Activated naive CD8-positive, alpha-beta T cell treated with anti-CD3 and anti-CD28 coated beads, Interleukin-2, amount 50 U/mL, for 24 hours (primary cell): ENCODE results near the gene MRPL19.

ENCODE experiments used
- ATAC-seq: fragments of 150-1000 bp; cut with Tn5 transposase; one replicate; pipeline ENCODE4 v1.10.0; 2021
- DNase-seq: peaks from one replicate; pipeline ENCODE4 v3.0.0; 2021
- H3K27ac Mint-ChIP-seq: one replicate; pipeline ENCODE4 v1.8.0; 2021; ENCODE audit warnings: mild to moderate bottlenecking, mixed read lengths
- H3K27me3 Mint-ChIP-seq: one replicate; pipeline ENCODE4 v1.8.0; 2021; ENCODE audit warnings: mixed read lengths
- H3K36me3 Mint-ChIP-seq: one replicate; pipeline ENCODE4 v1.8.0; 2021; ENCODE audit warnings: low read depth, mixed read lengths
- H3K4me1 Mint-ChIP-seq: one replicate; pipeline ENCODE4 v1.8.0; 2021; ENCODE audit warnings: mixed read lengths
- H3K4me3 Mint-ChIP-seq: one replicate; pipeline ENCODE4 v1.8.0; 2021; ENCODE audit warnings: mild to moderate bottlenecking, moderate library complexity, mixed read lengths
- H3K9me3 Mint-ChIP-seq: one replicate; pipeline ENCODE4 v1.8.0; 2021; ENCODE audit warnings: mixed read lengths

Gene MRPL19

DNA sequence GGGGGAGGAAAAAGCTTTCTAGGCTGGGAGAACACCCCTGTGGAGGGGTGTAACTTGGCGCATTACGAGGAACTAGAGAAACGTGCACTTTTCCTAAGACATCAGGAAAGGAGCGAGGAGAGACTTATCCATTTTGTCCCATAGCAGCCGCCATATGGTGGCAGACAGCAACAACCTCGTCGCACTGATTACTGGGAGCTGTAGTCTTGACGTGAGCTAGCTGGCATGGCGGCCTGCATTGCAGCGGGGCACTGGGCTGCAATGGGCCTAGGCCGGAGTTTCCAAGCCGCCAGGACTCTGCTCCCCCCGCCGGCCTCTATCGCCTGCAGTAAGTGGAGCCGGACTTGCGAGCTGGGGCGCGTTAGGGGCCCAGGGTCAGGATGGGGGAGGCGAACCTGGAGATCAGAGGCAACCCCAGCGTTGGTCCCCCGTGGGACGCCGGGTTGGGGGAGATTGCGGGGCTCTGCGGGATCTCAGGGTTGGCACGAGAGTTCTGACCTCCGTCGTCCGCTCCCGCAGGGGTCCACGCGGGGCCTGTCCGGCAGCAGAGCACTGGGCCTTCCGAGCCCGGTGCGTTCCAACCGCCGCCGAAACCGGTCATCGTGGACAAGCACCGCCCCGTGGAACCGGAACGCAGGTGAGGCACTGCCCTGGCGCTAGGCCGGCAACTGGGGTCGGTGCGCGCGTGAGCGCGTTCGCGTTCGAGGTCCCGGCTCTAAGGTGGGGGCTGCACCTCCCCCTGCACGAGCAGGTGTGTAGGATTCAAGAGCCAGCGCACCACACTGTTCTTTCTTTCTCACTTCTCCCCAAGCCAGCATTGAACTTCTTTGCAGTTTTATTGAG, at the start of gene MRPL19:
Gene MRPL19 (plus strand): TSS at position 201 of the 843 bp plus-strand sequence. CDS start 25 bp downstream, at position 226.
- DNase-seq (peak; percentile 74), ATAC-seq (peak; percentile 98)
- Mint-ChIP-seq H3K4me3 (peak within 1 kb of the TSS; percentile 93), H3K9me3 (no peaks in the 10 kb centered on the region), H3K27ac (peak within 1 kb of the TSS; percentile 90), H3K27me3 (no peaks in the 10 kb centered on the region), H3K4me1 (peaks cover 30% of the 10 kb centered on the region), H3K36me3 (peaks cover 26% of the 10 kb centered on the region)

DNA sequence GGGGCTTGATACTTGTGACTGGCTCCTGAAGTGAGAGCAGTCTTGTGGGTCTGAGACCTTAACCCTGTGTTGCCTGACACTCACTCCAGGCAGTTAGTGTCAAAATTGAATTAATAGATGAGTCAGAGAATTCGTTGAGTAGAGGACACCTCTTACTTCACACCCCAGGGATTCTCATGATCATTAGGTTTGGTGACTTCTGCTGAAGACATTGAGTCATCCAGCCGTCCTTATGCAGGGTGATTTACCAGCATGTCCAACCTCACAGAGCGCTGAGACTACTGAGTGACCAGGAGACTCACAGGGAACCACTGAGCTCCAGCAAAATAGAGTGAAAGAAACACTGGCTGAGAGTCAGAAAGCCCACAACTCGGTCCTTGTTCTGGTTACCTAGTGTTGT, 49.8 kb upstream of the MRPL19 start:
- peaks cover 7% of the 10 kb centered on the region for H3K4me1 Mint-ChIP-seq
- no peak overlapping the region for H3K4me3 Mint-ChIP-seq
- H3K36me3 Mint-ChIP-seq: no peaks in the 10 kb centered on the region
- no peak overlapping the region for H3K27ac Mint-ChIP-seq
- H3K27me3 Mint-ChIP-seq: peaks cover 10% of the 10 kb centered on the region
- H3K9me3 Mint-ChIP-seq: no peaks in the 10 kb centered on the region
- no peak for ATAC-seq
- no peak for DNase-seq

DNA sequence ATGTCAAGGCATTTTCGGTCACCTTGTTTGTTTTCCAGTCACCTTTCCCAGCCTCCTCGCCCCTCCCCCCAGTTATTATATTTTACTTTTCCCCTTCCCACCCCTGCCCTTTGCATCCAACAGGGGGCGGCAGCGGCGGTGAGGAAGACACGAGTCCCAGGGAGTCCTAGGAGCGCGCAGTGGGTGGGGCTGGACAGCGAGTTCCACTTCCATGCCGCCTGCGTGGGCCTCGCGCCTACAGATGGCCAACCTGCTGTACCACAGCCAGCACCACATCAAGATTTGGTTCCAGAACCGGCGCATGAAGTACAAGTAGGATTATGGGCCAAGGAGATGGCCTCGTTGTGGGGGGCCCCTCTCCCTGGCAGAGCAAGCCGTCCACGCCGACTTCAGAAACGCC, 48.6 kb upstream of the MRPL19 start:
- no peaks in the 10 kb centered on the region for H3K36me3 Mint-ChIP-seq
- no peak for ATAC-seq
- H3K4me1 Mint-ChIP-seq: peaks cover 2% of the 10 kb centered on the region
- peaks cover 7% of the 10 kb centered on the region for H3K27me3 Mint-ChIP-seq
- H3K27ac Mint-ChIP-seq: no peak overlapping the region
- H3K9me3 Mint-ChIP-seq: no peaks in the 10 kb centered on the region
- DNase-seq: no peak
- H3K4me3 Mint-ChIP-seq: no peak overlapping the region

DNA sequence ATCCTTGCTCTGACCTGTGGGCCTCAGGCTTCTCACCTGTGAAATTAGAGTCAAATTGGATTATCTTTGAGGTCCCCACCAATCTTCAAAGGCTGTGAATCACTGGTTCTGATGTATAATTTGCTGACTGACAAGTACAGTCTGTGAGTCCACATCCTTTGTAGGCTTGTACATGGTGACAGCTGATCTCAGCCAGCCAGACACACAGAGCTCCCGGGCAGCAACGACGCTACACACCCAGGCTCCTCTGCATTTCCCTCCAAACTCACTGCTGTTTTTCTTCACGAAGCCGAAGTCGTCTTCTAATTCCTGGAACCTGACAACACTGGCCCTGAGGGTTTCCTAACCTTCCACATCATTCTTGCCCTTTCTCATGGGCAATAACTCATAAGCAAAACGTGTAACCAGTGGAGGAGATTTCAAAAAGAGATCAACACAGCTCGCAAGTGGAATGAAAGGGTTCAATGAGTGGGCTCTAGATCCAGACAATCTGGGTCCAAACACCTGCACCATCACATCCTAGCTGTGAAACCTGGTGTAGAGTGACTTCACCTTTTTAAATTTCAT, 47.9 kb upstream of the MRPL19 start:
- H3K4me3 Mint-ChIP-seq: no peak overlapping the region
- H3K36me3 Mint-ChIP-seq: no peaks in the 10 kb centered on the region
- no peaks in the 10 kb centered on the region for H3K4me1 Mint-ChIP-seq
- peaks cover 4% of the 10 kb centered on the region for H3K27me3 Mint-ChIP-seq
- no peak overlapping the region for H3K27ac Mint-ChIP-seq
- no peak for ATAC-seq
- no peak for DNase-seq
- no peaks in the 10 kb centered on the region for H3K9me3 Mint-ChIP-seq

DNA sequence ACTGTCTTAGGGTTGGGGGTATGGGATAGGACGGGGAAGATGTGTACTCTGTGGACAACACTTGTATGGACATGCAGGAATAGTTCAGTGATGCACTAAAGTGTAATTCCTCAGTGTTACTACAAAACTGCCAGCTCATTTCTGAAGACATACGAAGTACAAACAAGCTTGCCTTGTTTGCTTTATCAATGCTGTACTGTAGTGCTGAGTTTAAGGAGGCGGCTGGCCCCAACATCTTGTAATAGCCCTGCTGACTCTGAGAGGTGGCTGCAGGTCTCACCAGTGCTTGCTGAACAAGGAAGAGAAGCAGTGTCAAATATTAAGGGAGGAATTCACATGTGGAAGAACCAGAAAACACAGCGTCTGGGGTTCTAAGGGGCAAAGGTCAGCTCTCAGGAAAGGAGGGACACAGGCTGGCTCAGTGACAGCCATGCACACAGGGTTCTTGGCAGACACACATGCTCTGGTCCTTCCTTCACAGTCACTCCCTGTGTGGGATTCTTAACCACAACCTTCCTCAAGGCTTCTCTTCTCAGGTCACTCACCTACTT, 46.0 kb upstream of the MRPL19 start:
- DNase-seq: no peak
- no peak for ATAC-seq

DNA sequence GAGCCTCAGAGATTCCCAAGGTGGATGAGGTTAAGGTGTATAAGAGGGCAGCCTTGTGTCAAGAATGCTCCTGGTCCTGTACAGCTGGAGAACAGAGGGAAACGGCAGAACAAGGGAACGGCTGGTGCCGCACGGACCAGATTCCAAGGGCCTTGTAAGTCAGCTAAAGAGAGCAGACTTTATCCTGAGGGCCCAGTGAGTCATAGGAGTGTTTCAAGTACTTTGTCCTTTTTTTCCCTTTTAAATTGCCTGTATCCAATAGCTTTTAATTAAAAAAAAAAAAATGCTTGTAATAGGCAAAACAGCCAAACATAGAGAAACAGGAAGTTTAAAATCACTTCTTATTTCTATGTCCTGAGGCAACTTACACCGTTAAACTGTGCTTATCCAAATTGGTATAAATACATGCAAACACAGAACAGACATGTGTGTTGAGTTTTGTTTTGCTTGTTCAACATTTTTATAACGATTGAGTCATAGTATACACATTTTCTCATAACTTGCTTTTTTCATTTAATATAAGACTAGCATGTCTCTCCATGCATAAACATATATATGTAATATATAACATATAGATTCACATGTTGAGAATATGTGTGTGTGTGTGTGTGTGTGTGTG, 43.8 kb upstream of the MRPL19 start:
- Mint-ChIP-seq H3K36me3 (no peaks in the 10 kb centered on the region), H3K27me3 (peaks cover 27% of the 10 kb centered on the region), H3K4me1 (no peaks in the 10 kb centered on the region), H3K4me3 (no peak overlapping the region), H3K27ac (no peak overlapping the region), H3K9me3 (no peaks in the 10 kb centered on the region)
- DNase-seq: no peak
- ATAC-seq: no peak

More for the DNA sequence above, 46.0 kb upstream of the MRPL19 start:
- no peak overlapping the region for H3K4me3 Mint-ChIP-seq
- H3K4me1 Mint-ChIP-seq: no peaks in the 10 kb centered on the region
- no peaks in the 10 kb centered on the region for H3K9me3 Mint-ChIP-seq
- H3K27me3 Mint-ChIP-seq: peaks cover 13% of the 10 kb centered on the region
- H3K36me3 Mint-ChIP-seq: no peaks in the 10 kb centered on the region
- H3K27ac Mint-ChIP-seq: no peak overlapping the region

DNA sequence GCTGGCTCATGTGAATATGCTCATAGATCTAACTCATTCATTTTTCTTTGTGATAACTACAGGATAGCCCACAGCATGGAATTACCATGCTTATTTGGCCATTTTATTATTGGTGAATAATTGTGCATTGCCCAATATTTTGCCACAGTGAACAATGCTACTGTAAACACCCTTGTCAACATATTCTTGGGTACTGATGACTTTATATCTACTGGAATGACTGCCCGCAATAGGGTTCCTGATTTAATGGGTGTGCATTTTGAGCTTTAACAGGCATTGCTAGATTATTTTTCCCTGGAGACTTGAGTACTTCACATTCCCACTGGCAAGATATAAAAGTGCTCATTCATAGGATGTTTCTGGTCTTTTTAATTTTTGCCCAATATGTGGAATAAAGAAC, 43.1 kb upstream of the MRPL19 start:
- H3K27ac Mint-ChIP-seq: no peak overlapping the region
- no peaks in the 10 kb centered on the region for H3K36me3 Mint-ChIP-seq
- DNase-seq (no peak), ATAC-seq (no peak)
- no peak overlapping the region for H3K4me3 Mint-ChIP-seq
- peaks cover 32% of the 10 kb centered on the region for H3K27me3 Mint-ChIP-seq
- H3K9me3 Mint-ChIP-seq: no peaks in the 10 kb centered on the region
- peaks cover 3% of the 10 kb centered on the region for H3K4me1 Mint-ChIP-seq

DNA sequence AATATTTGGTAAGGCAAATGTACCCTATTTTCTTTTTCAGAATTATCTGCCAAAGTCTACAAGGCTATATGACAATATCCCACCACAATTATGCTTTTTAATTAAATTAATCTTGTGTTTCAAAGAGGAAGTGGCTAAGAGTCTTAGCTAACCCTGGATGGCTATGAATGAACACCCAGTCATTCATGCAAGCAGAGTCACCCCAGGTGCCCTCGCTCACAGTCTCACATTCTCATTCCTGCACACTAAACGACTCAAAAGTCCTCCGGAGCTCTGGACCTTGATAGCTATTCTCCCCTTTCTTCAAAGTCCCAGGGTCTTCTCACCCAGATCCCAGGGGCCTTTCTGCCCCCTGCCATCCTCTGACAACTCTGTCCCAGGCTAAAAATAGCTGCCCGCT, 42.1 kb upstream of the MRPL19 start:
- Mint-ChIP-seq H3K4me3 (no peak overlapping the region), H3K36me3 (no peaks in the 10 kb centered on the region), H3K27ac (no peak overlapping the region), H3K4me1 (peaks cover 6% of the 10 kb centered on the region), H3K9me3 (no peaks in the 10 kb centered on the region), H3K27me3 (peaks cover 41% of the 10 kb centered on the region)
- DNase-seq (no peak), ATAC-seq (no peak)

DNA sequence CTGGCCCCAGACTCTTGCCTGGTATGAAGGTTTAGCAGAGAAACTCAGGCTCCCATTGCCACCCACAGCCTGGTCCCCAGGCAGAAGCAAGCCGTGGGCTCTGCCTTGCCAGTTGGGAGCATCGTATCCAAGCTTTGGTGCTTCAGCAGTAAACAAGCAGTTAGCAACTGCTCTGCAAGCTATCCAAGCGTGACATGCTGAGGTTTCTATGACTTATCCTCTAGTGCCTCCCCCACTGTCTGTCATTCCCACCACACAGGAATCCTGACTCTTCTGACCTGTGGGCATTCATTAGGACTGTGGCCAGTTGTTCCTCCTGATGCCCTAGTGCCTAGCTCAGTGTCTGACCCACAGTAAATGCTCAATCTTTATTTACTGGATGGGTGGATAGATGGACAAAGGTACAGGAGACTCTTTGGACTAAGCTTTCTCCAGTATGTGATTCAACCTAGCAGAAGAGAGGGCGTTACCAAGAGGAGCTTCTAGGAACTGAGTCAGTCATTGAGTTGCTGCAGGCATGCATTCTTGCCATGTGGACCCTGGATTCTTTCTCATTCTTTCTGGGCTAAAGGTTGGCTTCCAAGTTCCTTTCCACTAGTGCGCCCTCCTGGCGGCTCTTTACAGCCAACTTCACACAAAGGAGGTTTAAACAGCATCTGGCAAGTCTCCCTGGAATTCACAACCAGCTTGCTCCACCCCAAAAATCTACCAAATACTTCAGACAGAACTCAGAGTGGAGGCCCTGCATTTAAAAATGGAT, 40.6 kb upstream of the MRPL19 start:
- DNase-seq: no peak
- Mint-ChIP-seq H3K4me3 (no peak overlapping the region), H3K36me3 (no peaks in the 10 kb centered on the region), H3K27ac (no peak overlapping the region), H3K27me3 (peaks cover 54% of the 10 kb centered on the region), H3K9me3 (no peaks in the 10 kb centered on the region), H3K4me1 (peaks cover 6% of the 10 kb centered on the region)
- no peak for ATAC-seq

DNA sequence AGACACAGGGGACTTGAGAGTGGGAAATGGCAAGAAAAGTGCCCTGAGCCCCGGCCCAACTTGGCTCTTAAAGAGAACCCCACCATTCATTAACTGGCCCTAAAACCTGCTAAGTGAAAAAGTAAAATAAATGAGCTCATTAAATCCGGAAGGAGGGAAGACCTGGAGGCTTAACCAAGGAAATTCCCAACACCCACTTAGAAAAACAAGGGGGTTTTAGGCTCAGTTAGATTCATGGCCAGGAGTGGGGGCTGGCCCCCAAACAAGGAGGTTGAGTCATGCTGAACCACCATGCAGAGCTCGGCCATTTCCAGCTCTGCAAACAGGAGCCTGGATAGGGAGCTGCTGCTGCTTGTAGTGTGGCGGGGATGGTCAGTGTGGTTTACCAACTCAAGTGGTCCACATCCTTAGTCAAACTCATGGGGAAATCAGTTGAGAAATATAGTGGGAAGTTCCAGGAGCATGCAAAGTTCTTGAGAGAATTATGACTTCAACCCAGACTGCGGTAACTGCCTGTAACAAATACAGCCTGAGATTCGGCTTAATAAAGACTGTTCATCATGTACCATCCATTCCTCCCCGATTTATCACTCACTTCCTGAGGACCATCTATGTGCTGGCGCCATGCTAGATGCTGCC, 39.7 kb upstream of the MRPL19 start:
- Mint-ChIP-seq H3K27me3 (peaks cover 57% of the 10 kb centered on the region), H3K36me3 (no peaks in the 10 kb centered on the region), H3K27ac (no peak overlapping the region)

DNA sequence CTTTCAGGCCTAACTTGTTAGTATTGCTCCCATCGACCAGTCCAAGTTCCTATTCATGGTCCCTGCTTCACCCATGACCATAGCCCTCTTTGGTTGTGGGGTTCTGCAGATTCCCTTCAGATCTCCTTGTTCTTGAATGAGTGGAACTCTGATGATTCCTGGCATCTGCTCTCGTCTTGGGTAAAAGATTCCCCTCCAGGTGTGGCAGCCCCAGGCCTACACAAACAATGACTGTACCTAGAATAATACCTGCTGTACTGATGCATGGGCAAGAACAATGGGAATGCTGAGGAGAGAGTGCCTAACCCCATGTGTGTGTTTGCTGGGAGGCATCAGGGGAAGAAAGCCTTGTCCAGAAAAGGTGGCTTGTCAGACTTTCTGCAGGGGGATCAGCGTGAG, 39.2 kb upstream of the MRPL19 start:
- Mint-ChIP-seq H3K27me3 (peaks cover 62% of the 10 kb centered on the region), H3K36me3 (no peaks in the 10 kb centered on the region), H3K4me1 (peaks cover 6% of the 10 kb centered on the region), H3K4me3 (no peak overlapping the region), H3K9me3 (no peaks in the 10 kb centered on the region), H3K27ac (no peak overlapping the region)
- DNase-seq (no peak), ATAC-seq (no peak)

More for the DNA sequence above, 39.7 kb upstream of the MRPL19 start:
- ATAC-seq (no peak), DNase-seq (no peak)
- Mint-ChIP-seq H3K4me3 (no peak overlapping the region), H3K9me3 (no peaks in the 10 kb centered on the region), H3K4me1 (peaks cover 6% of the 10 kb centered on the region)

DNA sequence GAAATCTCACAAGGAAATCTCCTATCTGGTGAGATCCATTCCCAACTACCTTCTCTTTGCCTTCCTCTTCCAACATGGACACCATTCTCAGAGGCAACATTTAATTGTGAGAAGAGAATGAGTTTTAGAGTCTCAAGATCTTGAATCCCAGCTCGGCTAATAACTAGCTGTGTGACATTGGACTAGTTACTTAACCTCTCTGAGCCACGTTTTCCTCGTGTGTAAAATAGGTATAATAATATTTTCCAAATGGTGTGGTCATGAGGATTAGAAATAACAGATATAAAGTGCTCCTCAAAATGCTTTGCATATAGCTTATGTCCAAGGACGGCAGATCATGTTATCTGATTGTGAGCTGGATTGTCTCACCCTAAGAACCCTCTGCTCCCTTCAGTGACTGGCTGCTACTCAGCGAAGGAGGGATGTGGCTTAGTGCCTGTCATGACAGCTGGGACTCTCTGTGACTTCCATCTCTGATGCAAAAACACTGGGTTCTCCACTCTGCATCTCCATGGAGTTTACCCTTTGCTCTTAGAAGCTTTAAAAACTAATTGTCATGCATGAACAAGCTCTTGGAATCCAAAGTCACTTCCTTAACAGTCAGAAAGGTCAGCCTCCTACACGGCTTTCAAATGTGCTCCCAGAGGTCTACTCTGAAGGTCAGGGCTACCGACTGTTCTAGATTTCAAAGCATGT, 38.4 kb upstream of the MRPL19 start:
- DNase-seq (no peak), ATAC-seq (peak; percentile 38)
- Mint-ChIP-seq H3K36me3 (no peaks in the 10 kb centered on the region), H3K4me1 (peaks cover 6% of the 10 kb centered on the region), H3K27ac (no peak overlapping the region), H3K4me3 (no peak overlapping the region), H3K27me3 (peaks cover 63% of the 10 kb centered on the region), H3K9me3 (no peaks in the 10 kb centered on the region)

DNA sequence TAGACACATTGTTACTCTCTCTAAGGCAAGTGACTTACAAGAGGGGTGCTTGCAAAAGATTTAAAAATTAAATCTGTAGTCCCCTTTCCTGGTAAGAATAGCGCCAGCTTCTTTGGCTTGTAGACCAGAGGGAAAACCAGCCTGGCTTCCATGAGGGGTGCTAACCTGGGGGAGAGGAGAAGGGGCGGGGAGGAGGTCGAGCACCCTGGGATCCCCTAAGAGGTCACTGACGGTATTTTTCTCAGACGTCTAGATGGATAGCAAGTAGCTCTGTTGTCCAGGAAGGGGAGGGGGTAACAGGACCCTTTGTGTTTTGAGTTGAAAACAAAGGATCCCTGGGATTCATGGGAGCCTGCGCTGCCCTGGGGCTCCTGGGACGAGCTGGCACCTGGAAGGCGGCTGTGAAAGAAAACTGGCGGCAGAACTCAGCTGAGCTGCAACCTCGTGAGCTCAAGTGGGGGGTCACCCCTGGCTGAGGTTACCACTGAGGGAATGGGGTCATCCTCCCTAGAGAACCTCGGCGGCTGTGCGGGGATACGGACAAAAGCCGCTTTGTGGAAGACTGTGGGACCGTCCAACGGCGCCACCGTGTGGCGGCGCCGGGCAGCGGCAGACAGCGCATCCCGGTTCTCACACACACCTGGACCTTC, 37.8 kb upstream of the MRPL19 start:
- Mint-ChIP-seq H3K4me1 (peaks cover 6% of the 10 kb centered on the region), H3K27me3 (peaks cover 62% of the 10 kb centered on the region), H3K9me3 (no peaks in the 10 kb centered on the region), H3K27ac (no peak overlapping the region), H3K4me3 (no peak overlapping the region), H3K36me3 (no peaks in the 10 kb centered on the region)
- peak; percentile 45 for ATAC-seq
- DNase-seq: peak; percentile 56
